ENCODE measurements around the gene ZNF777.

Gene ZNF777

DNA sequence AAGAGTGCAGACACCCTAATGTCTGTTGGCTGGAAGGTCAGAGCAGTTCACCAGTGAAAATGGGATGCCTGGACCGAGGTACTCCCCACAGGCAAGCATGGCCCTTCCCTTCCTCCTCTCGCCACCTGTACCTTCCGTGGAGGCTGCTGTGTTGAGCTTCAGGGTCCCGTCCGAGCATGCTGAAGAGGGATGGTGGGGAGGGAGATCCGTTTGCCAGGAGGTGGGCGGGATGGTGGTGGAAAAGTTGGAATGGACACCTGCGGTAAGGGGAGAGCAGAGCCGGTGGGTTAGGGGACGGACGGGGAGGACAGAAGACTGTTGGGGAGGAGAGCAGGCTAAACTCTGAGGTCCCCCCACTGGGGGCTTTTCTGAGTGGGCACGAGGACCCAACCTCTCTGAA is 15.9 kb upstream of the ZNF777 start:
- no peak for DNase-seq (ENCODE audit: low spot score)

- DNase-seq (ENCODE audit: low spot score) = no peak
Measured at GRCh38 chr7:149475121-149476045, 14.5 kb upstream of the ZNF777 start.

GRCh38 chr7:149474309-149475120 is 13.7 kb upstream of the ZNF777 start:
- DNase-seq (ENCODE audit: low spot score) = no peak

- no peak for DNase-seq (ENCODE audit: low spot score)
Measured at GRCh38 chr7:149473251-149473650, 12.4 kb upstream of the ZNF777 start.

DNA sequence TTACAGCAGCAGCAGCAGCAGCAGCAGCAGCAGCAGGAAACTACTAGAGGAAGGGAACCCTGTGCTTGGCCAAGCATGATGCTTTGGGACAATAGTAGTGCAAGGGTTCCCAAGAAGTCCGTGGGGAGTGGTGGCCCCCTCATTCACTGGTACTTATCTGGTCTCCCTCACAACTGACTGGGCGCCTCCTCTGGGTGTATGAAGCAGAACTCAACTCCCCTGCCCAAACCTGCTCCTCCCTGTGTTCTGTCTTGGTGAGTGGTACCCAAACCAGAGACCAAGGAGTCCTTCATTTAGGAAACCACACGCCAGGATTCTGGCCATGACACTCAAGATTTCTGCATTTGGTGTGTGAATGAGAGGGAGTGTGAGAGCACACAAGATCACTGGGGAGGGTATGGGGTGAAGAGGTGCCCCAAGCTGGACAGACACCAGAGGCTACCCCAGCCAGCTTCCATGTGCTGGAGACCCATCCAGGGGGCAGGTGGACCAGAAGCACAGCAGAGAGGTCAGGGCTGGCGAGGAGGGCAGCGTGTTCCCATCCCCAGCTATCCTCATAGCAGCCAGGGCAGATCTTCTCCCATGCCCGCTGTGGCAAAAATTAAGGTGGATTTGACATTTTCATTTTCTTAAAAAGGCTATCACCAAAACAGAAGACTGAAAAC is 10.6 kb upstream of the ZNF777 start:
- no peak for DNase-seq (ENCODE audit: low spot score)

DNA sequence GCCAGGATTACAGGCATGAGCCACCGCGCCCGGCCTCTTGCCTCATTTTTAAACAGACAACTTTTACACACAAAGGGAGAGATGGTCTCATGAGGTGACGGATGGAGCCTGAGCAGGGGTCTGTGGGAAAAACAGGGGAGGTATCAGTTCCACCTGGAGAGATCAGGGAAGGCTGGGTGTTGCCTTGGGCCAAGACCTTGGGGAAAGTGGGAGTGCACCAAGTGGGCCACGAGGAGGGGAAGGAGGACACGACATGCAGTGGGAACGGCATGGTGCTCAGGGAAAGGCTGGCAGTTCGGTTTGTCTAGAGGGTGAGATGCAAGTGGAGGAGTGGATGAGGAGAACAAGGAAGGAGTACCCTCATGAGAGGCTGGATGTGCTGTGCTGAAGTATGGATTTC is 8.9 kb upstream of the ZNF777 start:
- no peak for DNase-seq (ENCODE audit: low spot score)

- DNase-seq (ENCODE audit: low spot score) = no peak
Measured at GRCh38 chr7:149468208-149468607, 7.3 kb upstream of the ZNF777 start.

- no peak for DNase-seq (ENCODE audit: low spot score)
Measured at GRCh38 chr7:149467321-149467859, 6.5 kb upstream of the ZNF777 start.

DNA sequence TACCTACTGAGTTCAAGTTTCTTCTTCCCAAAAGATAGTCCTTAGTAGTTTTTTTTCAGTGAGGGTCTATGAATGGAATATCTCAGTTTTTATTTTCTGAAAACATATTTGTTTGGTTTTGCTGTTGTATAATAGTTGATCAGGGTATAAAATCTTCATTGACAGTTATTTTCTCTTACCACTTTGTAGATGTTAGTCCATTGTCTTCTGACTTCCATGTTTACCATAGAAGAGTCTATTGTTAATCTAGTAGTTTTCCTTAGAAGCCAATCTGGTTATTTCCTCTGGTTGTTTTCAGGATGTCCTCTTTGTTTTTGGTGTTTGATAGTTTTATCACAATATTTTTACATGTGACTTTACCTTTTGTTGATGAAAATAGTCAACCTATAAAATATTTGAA is 5.5 kb upstream of the ZNF777 start:
- no peak for DNase-seq (ENCODE audit: low spot score)

- DNase-seq (ENCODE audit: low spot score) = no peak
Measured at GRCh38 chr7:149463500-149464161, 2.8 kb upstream of the ZNF777 start.

- no peak for DNase-seq (ENCODE audit: low spot score)
Measured at GRCh38 chr7:149462101-149462520, 1.2 kb upstream of the ZNF777 start.

DNA sequence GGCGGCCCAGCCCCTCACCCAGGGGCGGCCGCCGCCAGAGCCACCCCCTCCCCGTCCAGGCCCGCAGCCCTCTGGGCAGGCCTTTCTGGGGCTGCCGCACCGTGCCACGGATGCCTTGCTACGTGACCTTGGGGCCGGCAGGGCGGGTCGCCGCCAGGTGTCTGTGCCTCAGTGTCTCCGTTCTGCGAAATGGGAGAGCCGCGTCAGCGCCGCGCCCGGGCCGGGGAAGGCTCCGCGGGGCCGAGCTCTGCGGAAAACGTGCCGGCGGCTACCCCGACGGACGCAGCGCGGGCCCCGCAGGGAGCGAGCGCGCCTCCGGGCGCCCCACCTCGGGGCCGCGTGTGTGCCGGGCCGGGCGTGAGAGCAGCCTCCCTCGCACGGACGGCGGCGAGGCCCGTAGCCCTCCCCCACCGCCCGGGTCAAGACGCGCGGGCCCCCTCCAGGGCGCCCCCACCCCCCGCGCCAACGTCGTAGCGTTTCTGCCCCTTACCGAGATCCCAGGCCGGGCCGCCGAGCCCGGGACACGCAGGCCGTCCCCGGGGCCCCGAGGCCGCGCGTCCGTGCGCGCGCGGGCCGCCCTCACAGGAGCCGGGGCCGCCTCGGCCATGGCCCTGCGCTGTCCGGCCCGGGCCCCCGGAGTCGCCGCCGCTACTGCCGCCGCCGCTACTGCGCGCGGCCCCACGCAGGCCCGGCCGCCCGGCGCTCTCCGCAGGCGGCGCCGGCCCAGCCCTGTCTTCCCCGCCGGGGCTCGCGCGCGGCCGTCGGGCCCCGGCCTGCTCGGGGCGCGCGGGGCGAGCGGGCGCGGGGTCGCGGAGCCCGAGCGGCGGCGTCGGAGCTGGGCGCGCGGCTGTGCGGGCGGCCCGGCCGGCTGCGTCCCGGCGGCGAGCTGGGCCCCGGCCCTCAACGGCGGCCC is 1.1 kb downstream of the ZNF777 start:
- DNase-seq (ENCODE audit: low spot score) = no peak

DNA sequence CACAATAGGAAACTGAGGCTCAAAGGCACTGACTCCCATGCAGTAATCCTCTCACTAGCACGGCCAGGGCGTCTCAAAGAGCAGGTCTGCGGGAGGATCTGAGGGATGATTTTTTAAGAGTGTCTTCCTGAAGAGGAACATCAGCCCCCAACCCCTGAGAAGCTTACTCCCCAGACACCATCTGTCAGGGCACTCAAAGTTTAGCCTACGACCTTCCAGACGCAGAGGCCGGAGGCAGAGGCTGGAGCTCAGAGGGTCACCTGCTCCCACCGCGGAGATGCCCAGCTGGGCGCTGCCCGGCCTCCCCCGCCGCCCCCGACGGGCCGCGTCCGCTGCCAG is 1.7 kb downstream of the ZNF777 start:
- no peak for DNase-seq (ENCODE audit: low spot score)

- peak; percentile 11 for DNase-seq (ENCODE audit: low spot score)
Measured at GRCh38 chr7:149458235-149458634, 2.6 kb downstream of the ZNF777 start.

DNA sequence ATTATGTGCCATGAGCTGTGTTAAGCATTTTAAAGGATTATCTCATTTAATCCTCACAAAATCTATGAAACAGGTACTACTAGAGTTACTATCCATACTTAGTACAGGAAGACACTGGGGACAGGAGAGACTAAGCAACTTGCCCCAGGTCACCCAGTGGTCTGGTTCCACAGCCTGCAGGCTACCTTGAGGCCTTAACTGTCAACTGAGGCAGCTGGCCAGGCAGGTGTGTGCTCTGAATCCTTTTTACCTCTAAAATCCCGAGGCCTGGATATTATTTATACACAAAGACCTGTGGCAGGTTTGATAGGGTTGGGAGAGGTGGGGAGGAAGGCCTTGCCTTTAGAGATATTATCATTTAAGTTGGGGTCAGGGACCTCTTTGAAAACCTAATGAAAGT is 3.1 kb downstream of the ZNF777 start:
- DNase-seq (ENCODE audit: low spot score) = no peak

GRCh38 chr7:149456506-149457421 is 4.1 kb downstream of the ZNF777 start:
- no peak for DNase-seq (ENCODE audit: low spot score)

GRCh38 chr7:149455175-149455950 is 5.5 kb downstream of the ZNF777 start:
- DNase-seq (ENCODE audit: low spot score) = no peak

- no peak for DNase-seq (ENCODE audit: low spot score)
Measured at GRCh38 chr7:149454750-149455149, 6.1 kb downstream of the ZNF777 start.

GRCh38 chr7:149454006-149454405 is 6.9 kb downstream of the ZNF777 start:
- no peak for DNase-seq (ENCODE audit: low spot score)

All from kidney capillary endothelial cell (primary cell).